ENCODE data around the gene ITGA2B. TPM values are rescaled to one million over a fixed set of nuclear protein-coding genes. Genes with fewer than 3 reads are reported as not detected.

ITGA2B gene
- total RNA-seq, 1 donor from 2014 or later, result 0.44 TPM

DNA sequence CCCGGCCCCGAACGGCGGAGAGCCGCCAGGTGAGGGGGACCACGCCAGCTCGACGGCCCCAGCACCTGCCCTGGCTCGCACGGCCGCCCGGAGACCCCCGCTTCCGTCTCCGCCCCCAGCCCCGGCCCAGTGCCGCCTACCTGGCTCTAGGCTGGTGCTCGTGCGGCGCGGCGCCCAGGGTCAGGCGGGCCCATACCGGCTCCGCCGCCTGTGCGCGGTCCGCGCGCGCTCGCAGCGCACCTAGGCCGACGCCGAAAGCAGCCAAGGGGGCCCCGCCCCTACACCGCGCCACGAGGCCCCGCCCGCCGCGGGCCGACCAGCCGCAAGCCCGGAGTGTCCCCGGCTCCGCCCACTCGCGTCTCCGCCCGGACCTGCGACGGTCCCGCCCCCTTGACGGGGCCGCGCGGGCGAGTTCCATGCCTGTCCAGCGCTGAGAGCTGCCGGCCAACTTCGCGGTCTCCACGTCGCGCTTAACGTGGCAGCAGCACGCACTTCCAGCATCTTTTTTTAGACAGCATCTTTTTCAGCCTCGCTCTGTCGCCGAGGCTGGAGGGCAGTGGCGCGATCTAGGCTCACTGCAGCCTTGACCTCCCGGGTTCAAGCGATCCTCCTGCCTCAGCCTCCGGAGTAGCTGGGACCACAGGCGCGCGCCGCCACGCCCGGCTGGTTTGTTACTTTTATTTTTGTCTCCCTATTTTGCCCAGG is 64.7 kb downstream of the ITGA2B start, which contains the start of gene SLC25A39:
Gene SLC25A39 (minus strand): TSS at position 253 of the 705 bp plus-strand sequence. CDS start 1,261 bp downstream, outside the sequence.
- DNase-seq (ENCODE audit: low spot score), result peak; percentile 96
- Mint-ChIP-seq H3K4me1 (ENCODE audit: low read depth) (peaks cover 10% of the 10 kb centered on the region), H3K4me3 (peak within 1 kb of the TSS; percentile 93), H3K27ac (peak within 1 kb of the TSS; percentile 97), H3K9me3 (no peaks in the 10 kb centered on the region), H3K36me3 (ENCODE audit: low read depth) (peaks cover 13% of the 10 kb centered on the region), H3K27me3 (ENCODE audit: insufficient read depth) (no peaks in the 10 kb centered on the region)
- intact Hi-C loops (cut with micrococcal nuclease), result loop anchor here (1.0 to 10.0 kb wide), 8 partner anchors 16 to 317 kb away; partner anchors contain the start of genes GRN, HDAC5, LSM12 and RUNDC3A

- no peak for DNase-seq (ENCODE audit: low spot score)
- Mint-ChIP-seq H3K9me3 (no peaks in the 10 kb centered on the region), H3K27me3 (ENCODE audit: insufficient read depth) (no peaks in the 10 kb centered on the region), H3K4me1 (ENCODE audit: low read depth) (peaks cover 10% of the 10 kb centered on the region), H3K4me3 (peak overlapping the region; percentile 89), H3K27ac (peak overlapping the region; percentile 40), H3K36me3 (ENCODE audit: low read depth) (peaks cover 17% of the 10 kb centered on the region)
- intact Hi-C loops (cut with micrococcal nuclease), result loop anchor here (1.0 to 10.0 kb wide), 5 partner anchors 16 to 259 kb away; partner anchors contain the start of genes GRN, LSM12 and RUNDC3A
Measured at GRCh38 chr17:44324092-44324570, 65.3 kb downstream of the ITGA2B start.

DNA sequence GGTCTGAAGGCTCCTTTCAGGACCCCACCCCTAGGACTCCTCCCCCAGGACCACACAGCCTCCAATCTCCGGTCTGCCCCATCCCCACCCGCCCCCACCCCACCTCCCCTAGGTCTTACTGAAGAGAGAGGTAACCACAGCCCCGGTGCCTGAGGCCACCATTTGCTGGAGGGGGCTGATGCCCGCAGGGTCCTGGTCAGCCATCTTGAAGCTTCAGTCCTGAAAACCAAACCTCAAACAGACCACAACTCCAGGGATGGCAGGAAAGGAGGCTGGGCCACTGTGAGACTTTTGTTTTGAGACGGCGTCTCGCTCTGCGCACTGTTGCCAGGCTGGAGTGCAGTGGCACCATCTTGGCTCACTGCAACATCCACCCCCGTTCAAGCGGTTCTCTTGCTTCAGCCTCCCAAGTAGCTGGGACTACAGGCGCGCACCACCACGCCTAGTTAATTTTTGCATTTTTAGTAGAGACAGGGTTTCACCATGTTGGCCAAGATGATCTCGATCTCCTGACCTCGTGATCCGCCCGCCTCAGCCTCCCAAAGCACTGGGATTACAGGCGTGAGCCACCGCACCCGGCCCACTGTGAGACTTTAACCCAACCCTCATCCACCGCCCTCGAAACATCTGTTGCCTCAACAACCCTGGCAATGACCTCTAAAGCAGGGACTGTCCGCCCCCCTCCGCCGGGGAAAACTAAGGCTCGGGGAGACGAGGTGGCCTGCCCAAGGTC is 65.9 kb downstream of the ITGA2B start:
- peaks cover 10% of the 10 kb centered on the region for H3K4me1 Mint-ChIP-seq (ENCODE audit: low read depth)
- no peaks in the 10 kb centered on the region for H3K27me3 Mint-ChIP-seq (ENCODE audit: insufficient read depth)
- peaks cover 17% of the 10 kb centered on the region for H3K36me3 Mint-ChIP-seq (ENCODE audit: low read depth)
- intact Hi-C loops (cut with micrococcal nuclease), result loop anchor here (1.0 to 10.0 kb wide), 5 partner anchors 15 to 259 kb away; partner anchors contain the start of genes GRN, LSM12 and RUNDC3A
- peak overlapping the region; percentile 89 for H3K4me3 Mint-ChIP-seq
- H3K27ac Mint-ChIP-seq, result peak overlapping the region; percentile 44
- H3K9me3 Mint-ChIP-seq, result no peaks in the 10 kb centered on the region
- no peak for DNase-seq (ENCODE audit: low spot score)

- DNase-seq (ENCODE audit: low spot score), result no peak
- Mint-ChIP-seq H3K4me1 (ENCODE audit: low read depth) (peaks cover 12% of the 10 kb centered on the region), H3K27me3 (ENCODE audit: insufficient read depth) (no peaks in the 10 kb centered on the region), H3K4me3 (peak overlapping the region; percentile 53), H3K9me3 (no peaks in the 10 kb centered on the region), H3K36me3 (ENCODE audit: low read depth) (peaks cover 22% of the 10 kb centered on the region), H3K27ac (no peak overlapping the region)
- intact Hi-C loops (cut with micrococcal nuclease), result loop anchor here (10.0 kb wide), 1 partner anchor 258 kb away; the partner anchor contains the start of gene LSM12
Measured at GRCh38 chr17:44322236-44322895, 67.1 kb downstream of the ITGA2B start.

Other genes starting within 250 kb of the ITGA2B start
- gene HROB, start 247.7 kb downstream of the ITGA2B start, total RNA-seq, result 23.0 and 23.1 TPM in 2 replicates
- 0.31 and 0.42 TPM in 2 replicates for gene ASB16, start 218.9 kb downstream of the ITGA2B start, total RNA-seq
- 17.3 and 18.7 TPM in 2 replicates for gene TMUB2, start 202.7 kb downstream of the ITGA2B start, total RNA-seq
- gene ATXN7L3, start 189.8 kb downstream of the ITGA2B start, total RNA-seq, result 125 and 126 TPM in 2 replicates
- gene UBTF, start 170.0 kb downstream of the ITGA2B start, total RNA-seq, result 201 and 215 TPM in 2 replicates
- gene SLC4A1, start 121.5 kb downstream of the ITGA2B start, total RNA-seq, result not detected in 2 replicates
- gene RUNDC3A, start 81.0 kb downstream of the ITGA2B start, total RNA-seq, result 0.13 and 0.22 TPM in 2 replicates
- 169 and 180 TPM in 2 replicates for gene SLC25A39, start 64.8 kb downstream of the ITGA2B start, total RNA-seq
- 32.7 and 42.9 TPM in 2 replicates for gene GRN, start 44.3 kb downstream of the ITGA2B start, total RNA-seq
- gene FAM171A2, start 25.8 kb downstream of the ITGA2B start, total RNA-seq, result 0.10 and 0.29 TPM in 2 replicates
- 50.4 and 51.1 TPM in 2 replicates for gene GPATCH8, start 113.8 kb upstream of the ITGA2B start, total RNA-seq
- gene FZD2, start 167.8 kb upstream of the ITGA2B start, total RNA-seq, result not detected in 2 replicates

All from activated T-helper 1 cell treated with anti-CD3 and anti-CD28 coated beads, Interleukin-12 subunit alpha, Interleukin-12 subunit beta, Interleukin-2, Interleukin-4 antibody, amounts not matched to agents 30 ng/mL and 10 ng/mL and 1 ng/mL, durations not matched to agents 14 hours and 24 hours and 36 hours (primary cell).